GM23248 (cell line): ENCODE data around the gene GPR149.

Experiments used
- EZH2 ChIP-seq: fragments of 200-600 bp; sonication (generic); IDR thresholded peaks from 2 replicates; pipeline ENCODE4 v1.6.1; 2018; ENCODE audit warnings: antibody characterized with exemption, mild to moderate bottlenecking; ENCODE audit not compliant: insufficient read depth, poor library complexity, severe bottlenecking
- EZH2phosphoT487 ChIP-seq: fragments of 200-600 bp; sonication (generic); IDR thresholded peaks from 2 replicates; pipeline ENCODE4 v1.6.1; 2018; ENCODE audit warnings: antibody characterized with exemption, moderate library complexity, mild to moderate bottlenecking, low read depth; ENCODE audit not compliant: insufficient read depth

- TF ChIP-seq EZH2 = no peak
- TF ChIP-seq EZH2phosphoT487 = no peak
Observed at GRCh38 chr3:154349223-154349622, 80.8 kb downstream of the GPR149 start.
